ENCODE results near the gene ACOT11.

Gene ACOT11

DNA sequence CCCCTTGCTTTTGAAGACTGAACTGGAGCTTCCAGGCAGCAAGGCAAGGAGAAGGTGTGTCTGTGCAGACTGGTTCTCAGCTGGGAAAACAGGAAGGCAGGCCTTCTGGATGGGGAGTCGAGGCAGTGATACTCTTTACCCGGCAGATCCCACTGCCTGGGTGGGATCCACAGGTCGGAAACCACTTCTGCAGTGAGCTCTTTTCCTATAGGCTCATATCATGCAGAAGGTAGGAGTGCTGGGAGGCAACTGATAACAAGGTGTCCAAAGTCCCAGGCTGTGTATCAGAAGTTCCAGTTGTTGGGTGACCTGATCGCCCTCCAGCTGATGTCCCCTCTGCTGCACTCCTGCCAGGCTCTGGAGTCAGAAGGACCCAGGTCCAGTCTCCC lies 17.1 kb downstream of the ACOT11 start:
- DNase-seq, result no peak
- ATAC-seq (ENCODE audit: insufficient read depth, low read depth), result no peak
- Histone ChIP-seq H4K20me1 (ENCODE audit: insufficient read depth, low read length) (no peaks in the 10 kb centered on the region), H3K4me1 (ENCODE audit: insufficient read depth, low read length) (no peaks in the 10 kb centered on the region), H3K4me3 (ENCODE audit: low read depth in 1 of 2, low read length in 2 of 2) (no peak overlapping the region), H3K27ac (ENCODE audit: low read length) (no peak overlapping the region), H3K9ac (ENCODE audit: low read depth, low read length) (no peak overlapping the region), H2AFZ (ENCODE audit: low read depth, low read length) (no peak overlapping the region), H3K36me3 (ENCODE audit: insufficient read depth, low read length) (no peaks in the 10 kb centered on the region), H3K9me3 (ENCODE audit: insufficient read depth, low read length, severe bottlenecking) (no peaks in the 10 kb centered on the region), H3K27me3 (ENCODE audit: insufficient read depth, low read length, poor library complexity) (no peaks in the 10 kb centered on the region), H3K79me2 (ENCODE audit: insufficient read depth, low read length) (no peaks in the 10 kb centered on the region), H3K4me2 (ENCODE audit: insufficient read depth, low read length) (no peak overlapping the region)
- TF ChIP-seq, protein P1, sequence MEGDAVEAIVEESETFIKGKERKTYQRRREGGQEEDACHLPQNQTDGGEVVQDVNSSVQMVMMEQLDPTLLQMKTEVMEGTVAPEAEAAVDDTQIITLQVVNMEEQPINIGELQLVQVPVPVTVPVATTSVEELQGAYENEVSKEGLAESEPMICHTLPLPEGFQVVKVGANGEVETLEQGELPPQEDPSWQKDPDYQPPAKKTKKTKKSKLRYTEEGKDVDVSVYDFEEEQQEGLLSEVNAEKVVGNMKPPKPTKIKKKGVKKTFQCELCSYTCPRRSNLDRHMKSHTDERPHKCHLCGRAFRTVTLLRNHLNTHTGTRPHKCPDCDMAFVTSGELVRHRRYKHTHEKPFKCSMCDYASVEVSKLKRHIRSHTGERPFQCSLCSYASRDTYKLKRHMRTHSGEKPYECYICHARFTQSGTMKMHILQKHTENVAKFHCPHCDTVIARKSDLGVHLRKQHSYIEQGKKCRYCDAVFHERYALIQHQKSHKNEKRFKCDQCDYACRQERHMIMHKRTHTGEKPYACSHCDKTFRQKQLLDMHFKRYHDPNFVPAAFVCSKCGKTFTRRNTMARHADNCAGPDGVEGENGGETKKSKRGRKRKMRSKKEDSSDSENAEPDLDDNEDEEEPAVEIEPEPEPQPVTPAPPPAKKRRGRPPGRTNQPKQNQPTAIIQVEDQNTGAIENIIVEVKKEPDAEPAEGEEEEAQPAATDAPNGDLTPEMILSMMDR (IDR thresholded peaks at IDR 0.05; ENCODE audit: borderline replicate concordance, extremely low read depth, low read length, poor library complexity, severe bottlenecking), result no peak
- TF ChIP-seq EZH2 (IDR thresholded peaks at IDR 0.05; ENCODE audit: borderline replicate concordance, low read depth, low read length, severe bottlenecking), result no peak

DNA sequence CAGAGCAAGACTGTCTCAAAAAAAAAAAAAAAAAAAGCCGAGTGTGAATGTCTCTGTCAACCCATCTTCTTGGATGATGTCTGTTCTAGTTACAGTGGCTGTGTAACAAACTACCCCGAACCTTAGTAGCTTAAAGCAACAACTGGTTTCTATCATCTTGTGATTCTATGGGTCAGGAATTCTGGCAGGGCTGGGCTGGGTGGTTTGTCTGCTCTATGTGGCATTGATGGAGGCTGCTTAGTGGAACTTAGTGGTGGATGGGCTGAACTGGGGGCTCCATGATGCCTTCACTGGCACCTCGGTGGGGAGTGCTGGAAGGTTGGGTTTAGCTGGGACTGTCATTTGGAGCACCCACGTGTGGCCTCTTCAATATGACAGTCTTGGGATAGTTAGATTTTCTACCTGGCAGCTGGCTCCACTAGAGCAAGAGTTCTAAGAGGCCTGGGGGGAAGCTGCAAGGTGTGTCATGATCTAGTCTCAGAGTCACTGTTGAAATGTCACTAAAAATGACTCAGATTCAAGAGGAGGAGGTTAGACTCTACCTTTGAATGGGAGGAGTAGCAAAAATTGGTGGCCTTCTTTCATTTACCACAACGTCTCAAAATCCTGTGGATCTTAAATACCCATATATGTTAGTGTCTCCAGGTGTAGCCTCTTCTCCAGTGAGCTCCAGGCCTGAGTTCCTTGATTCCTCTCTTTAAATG lies 18.6 kb downstream of the ACOT11 start:
- H2AFZ ChIP-seq (ENCODE audit: low read depth, low read length), result no peak overlapping the region
- no peaks in the 10 kb centered on the region for H3K4me1 ChIP-seq (ENCODE audit: insufficient read depth, low read length)
- ATAC-seq (ENCODE audit: insufficient read depth, low read depth) (no peak), DNase-seq (no peak)
- TF ChIP-seq, protein P1 (IDR thresholded peaks at IDR 0.05; ENCODE audit: borderline replicate concordance, extremely low read depth, low read length, poor library complexity, severe bottlenecking), result no peak
- TF ChIP-seq EZH2 (IDR thresholded peaks at IDR 0.05; ENCODE audit: borderline replicate concordance, low read depth, low read length, severe bottlenecking), result no peak
- no peaks in the 10 kb centered on the region for H3K9me3 ChIP-seq (ENCODE audit: insufficient read depth, low read length, severe bottlenecking)
- H3K36me3 ChIP-seq (ENCODE audit: insufficient read depth, low read length), result no peaks in the 10 kb centered on the region
- H3K9ac ChIP-seq (ENCODE audit: low read depth, low read length), result no peak overlapping the region
- H3K4me2 ChIP-seq (ENCODE audit: insufficient read depth, low read length), result no peak overlapping the region
- no peaks in the 10 kb centered on the region for H3K79me2 ChIP-seq (ENCODE audit: insufficient read depth, low read length)
- no peaks in the 10 kb centered on the region for H4K20me1 ChIP-seq (ENCODE audit: insufficient read depth, low read length)
- no peak overlapping the region for H3K4me3 ChIP-seq (ENCODE audit: low read depth in 1 of 2, low read length in 2 of 2)
- no peaks in the 10 kb centered on the region for H3K27me3 ChIP-seq (ENCODE audit: insufficient read depth, low read length, poor library complexity)
- H3K27ac ChIP-seq (ENCODE audit: low read length), result no peak overlapping the region

DNA sequence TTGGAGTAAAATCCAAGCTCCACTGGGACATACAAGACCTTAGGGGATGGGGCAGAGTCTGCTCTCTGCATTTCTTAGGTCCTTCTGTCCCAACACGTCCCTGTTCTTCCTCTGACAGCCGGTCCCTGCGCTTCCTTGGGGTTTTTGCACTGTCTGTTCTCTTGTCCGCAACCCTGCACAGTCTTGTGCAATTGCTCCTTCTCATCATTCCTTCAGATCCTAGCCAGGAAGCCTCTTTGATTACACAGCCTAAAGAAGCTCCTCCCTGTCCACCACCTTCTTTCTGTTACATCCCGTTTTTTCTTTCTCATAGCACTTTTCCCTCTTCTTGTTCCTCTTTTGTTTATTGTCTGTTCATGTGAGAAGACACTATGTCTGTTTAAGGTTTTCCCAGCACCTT lies 19.9 kb downstream of the ACOT11 start:
- no peak overlapping the region for H3K4me2 ChIP-seq (ENCODE audit: insufficient read depth, low read length)
- no peak for TF ChIP-seq EZH2 (IDR thresholded peaks at IDR 0.05; ENCODE audit: borderline replicate concordance, low read depth, low read length, severe bottlenecking)
- TF ChIP-seq, protein P1 (IDR thresholded peaks at IDR 0.05; ENCODE audit: borderline replicate concordance, extremely low read depth, low read length, poor library complexity, severe bottlenecking), result no peak
- no peaks in the 10 kb centered on the region for H4K20me1 ChIP-seq (ENCODE audit: insufficient read depth, low read length)
- H3K36me3 ChIP-seq (ENCODE audit: insufficient read depth, low read length), result no peaks in the 10 kb centered on the region
- H3K4me1 ChIP-seq (ENCODE audit: insufficient read depth, low read length), result no peaks in the 10 kb centered on the region
- ATAC-seq (ENCODE audit: insufficient read depth, low read depth), result no peak
- H2AFZ ChIP-seq (ENCODE audit: low read depth, low read length), result 0 out of 2 replicates have a peak overlapping the region, but pooled peaks have one; percentile 33
- no peak overlapping the region for H3K4me3 ChIP-seq (ENCODE audit: low read depth in 1 of 2, low read length in 2 of 2)
- H3K27me3 ChIP-seq (ENCODE audit: insufficient read depth, low read length, poor library complexity), result no peaks in the 10 kb centered on the region
- H3K79me2 ChIP-seq (ENCODE audit: insufficient read depth, low read length), result no peaks in the 10 kb centered on the region
- no peaks in the 10 kb centered on the region for H3K9me3 ChIP-seq (ENCODE audit: insufficient read depth, low read length, severe bottlenecking)
- H3K27ac ChIP-seq (ENCODE audit: low read length), result no peak overlapping the region
- no peak for DNase-seq
- H3K9ac ChIP-seq (ENCODE audit: low read depth, low read length), result no peak overlapping the region
